WTC11 (cell line): Measurements from ENCODE around the gene BRME1. TPM values are rescaled to one million over a fixed set of nuclear protein-coding genes. Genes with fewer than 3 reads are reported as not detected.

Source experiments
- ATAC-seq: fragments of 200-7000 bp; cut with Tn5 transposase; 2 replicates; pipeline ENCODE4 v1.10.0; 2021; ENCODE audit warnings: mild to moderate bottlenecking, moderate library complexity
- CTCF ChIA-PET: fragments of 300-600 bp; sonication (Branson Sonifier 250); formaldehyde crosslinking; loops from one replicate; lab custom pipeline; 2021; ENCODE audit warnings: antibody characterized with exemption; lab: Charles Lee
- POLR2A ChIA-PET: fragments of 350-600 bp; sonication (Branson Sonifier 250); formaldehyde crosslinking; loops from one replicate; lab custom pipeline; 2021; ENCODE audit warnings: antibody characterized with exemption; lab: Charles Lee
- DNase-seq: peaks from one replicate; pipeline ENCODE4 v3.0.0; 2021; ENCODE audit warnings: low spot score
- H3K27ac Mint-ChIP-seq: 2 replicates; pipeline ENCODE4 v1.8.0; 2021; ENCODE audit warnings: mixed read lengths
- H3K27me3 Mint-ChIP-seq: 2 replicates; pipeline ENCODE4 v1.8.0; 2021; ENCODE audit warnings: low read depth, mild to moderate bottlenecking, moderate library complexity, mixed read lengths
- H3K36me3 Mint-ChIP-seq: 2 replicates; pipeline ENCODE4 v1.8.0; 2021; ENCODE audit warnings: mixed read lengths
- H3K4me1 Mint-ChIP-seq: 2 replicates; pipeline ENCODE4 v1.8.0; 2022; ENCODE audit warnings: mixed read lengths
- H3K4me3 Mint-ChIP-seq: 2 replicates; pipeline ENCODE4 v1.8.0; 2021; ENCODE audit warnings: mild to moderate bottlenecking, moderate library complexity, mixed read lengths
- H3K9me3 Mint-ChIP-seq: 2 replicates; pipeline ENCODE4 v1.8.0; 2021; ENCODE audit warnings: mixed read lengths
- HMGA2 ChIP-seq: fragments of 250-450 bp; sonication (Bioruptor Pico); IDR thresholded peaks from 2 replicates; pipeline ENCODE4 v1.4.0; 2021; ENCODE audit warnings: mild to moderate bottlenecking, moderate library complexity
- NFE2L1 ChIP-seq: sonication (generic); formaldehyde crosslinking; IDR thresholded peaks from 2 replicates; pipeline ENCODE4 v1.8.1; 2023; ENCODE audit warnings: missing genetic modification reagents
- NR1H2 ChIP-seq: sonication (generic); formaldehyde crosslinking; IDR thresholded peaks from 2 replicates; pipeline ENCODE4 v1.9.0; 2021; ENCODE audit warnings: mild to moderate bottlenecking, moderate library complexity, missing genetic modification reagents
- RELA ChIP-seq: sonication (generic); formaldehyde crosslinking; IDR thresholded peaks from 2 replicates; pipeline ENCODE4 v1.8.1; 2022; ENCODE audit warnings: missing genetic modification reagents, mild to moderate bottlenecking, borderline replicate concordance
- SMAD3 ChIP-seq: sonication (generic); formaldehyde crosslinking; IDR thresholded peaks from 2 replicates; pipeline ENCODE4 v1.8.0; 2022; ENCODE audit warnings: missing genetic modification reagents, mild to moderate bottlenecking, borderline replicate concordance
- ZNF232 ChIP-seq: sonication (generic); formaldehyde crosslinking; IDR thresholded peaks from 2 replicates; pipeline ENCODE4 v1.8.0; 2022; ENCODE audit warnings: mild to moderate bottlenecking, missing genetic modification reagents
- ZNF396 ChIP-seq: fragments of 250-450 bp; sonication (Bioruptor Pico); IDR thresholded peaks from 2 replicates; pipeline ENCODE4 v1.8.0; 2021; ENCODE audit warnings: mild to moderate bottlenecking, moderate library complexity, borderline replicate concordance
- ZNF423 ChIP-seq: fragments of 250-450 bp; sonication (Bioruptor Pico); IDR thresholded peaks from 2 replicates; pipeline ENCODE4 v2.1.2; 2022; ENCODE audit warnings: mild to moderate bottlenecking, moderate library complexity
- total RNA-seq: library from RNA; stranded (reverse); gene quantifications from 3 replicates; pipeline ENCODE4 v1.2.3, GENCODE V29; 2021
- TF ChIP-seq, protein P1 (sequence below): sonication (generic); formaldehyde crosslinking; conservative IDR thresholded peaks from 2 replicates; pipeline ENCODE4 v1.8.1; 2023; ENCODE audit warnings: mild to moderate bottlenecking, low read depth, missing genetic modification reagents, moderate library complexity
- TF ChIP-seq, protein P2 (sequence below): fragments of 250-450 bp; sonication (Bioruptor Pico); IDR thresholded peaks from 2 replicates; pipeline ENCODE4 v1.9.0; 2021; ENCODE audit warnings: mild to moderate bottlenecking
- TF ChIP-seq, protein P3 (sequence below): sonication (generic); formaldehyde crosslinking; IDR thresholded peaks from 2 replicates; pipeline ENCODE4 v1.8.1; 2023; ENCODE audit warnings: mild to moderate bottlenecking, missing genetic modification reagents
- TF ChIP-seq, protein P4 (sequence below): sonication (generic); formaldehyde crosslinking; IDR thresholded peaks from 2 replicates; pipeline ENCODE4 v1.8.1; 2022; ENCODE audit warnings: missing genetic modification reagents, borderline replicate concordance
- TF ChIP-seq, protein P5 (sequence below): fragments of 250-450 bp; sonication (Bioruptor Pico); IDR thresholded peaks from 2 replicates; pipeline ENCODE4 v2.1.2; 2022; ENCODE audit warnings: mild to moderate bottlenecking, moderate library complexity

The BRME1 gene
- total RNA-seq, 1 experiment from 2014 or later, result 5.0 TPM

DNA sequence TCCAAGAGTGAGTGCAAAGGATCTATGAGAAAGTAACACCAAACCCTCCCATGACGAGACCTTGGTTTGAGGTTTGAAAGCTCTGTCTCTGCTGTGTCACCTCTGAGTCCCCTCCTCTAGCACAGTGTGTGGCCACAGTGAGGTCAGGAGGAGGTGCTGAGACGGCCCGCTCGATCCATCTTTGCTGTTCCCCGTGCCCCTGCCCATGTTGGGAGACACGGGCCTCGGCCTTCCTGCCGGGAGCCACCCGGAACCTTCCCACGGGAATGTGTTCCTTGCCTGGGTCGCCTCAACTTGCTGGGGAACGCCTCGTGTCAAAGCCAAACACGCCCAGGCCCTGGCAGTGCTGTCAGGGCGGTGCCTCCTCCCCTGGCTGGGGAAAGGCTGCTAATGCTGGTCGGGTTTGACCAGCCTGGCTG is 18.9 kb downstream of the BRME1 start:
- DNase-seq (no peak), ATAC-seq (no peak)
- Mint-ChIP-seq H3K9me3 (no peaks in the 10 kb centered on the region), H3K27ac (no peak overlapping the region), H3K4me1 (peaks cover 9% of the 10 kb centered on the region), H3K36me3 (no peaks in the 10 kb centered on the region), H3K27me3 (no peaks in the 10 kb centered on the region)
- CTCF ChIA-PET, result interaction anchor here (0.5 to 2.6 kb wide), 9 partner anchors 12 to 786 kb away, joined by 3 to 12 read pairs (median 4); partner anchors contain the start of genes DCAF15, IL27RA and MISP3
- TF ChIP-seq ZNF423 (CRISPR knock-in tag), result no peak
- no peak for TF ChIP-seq ZNF232
- TF ChIP-seq, protein P1, sequence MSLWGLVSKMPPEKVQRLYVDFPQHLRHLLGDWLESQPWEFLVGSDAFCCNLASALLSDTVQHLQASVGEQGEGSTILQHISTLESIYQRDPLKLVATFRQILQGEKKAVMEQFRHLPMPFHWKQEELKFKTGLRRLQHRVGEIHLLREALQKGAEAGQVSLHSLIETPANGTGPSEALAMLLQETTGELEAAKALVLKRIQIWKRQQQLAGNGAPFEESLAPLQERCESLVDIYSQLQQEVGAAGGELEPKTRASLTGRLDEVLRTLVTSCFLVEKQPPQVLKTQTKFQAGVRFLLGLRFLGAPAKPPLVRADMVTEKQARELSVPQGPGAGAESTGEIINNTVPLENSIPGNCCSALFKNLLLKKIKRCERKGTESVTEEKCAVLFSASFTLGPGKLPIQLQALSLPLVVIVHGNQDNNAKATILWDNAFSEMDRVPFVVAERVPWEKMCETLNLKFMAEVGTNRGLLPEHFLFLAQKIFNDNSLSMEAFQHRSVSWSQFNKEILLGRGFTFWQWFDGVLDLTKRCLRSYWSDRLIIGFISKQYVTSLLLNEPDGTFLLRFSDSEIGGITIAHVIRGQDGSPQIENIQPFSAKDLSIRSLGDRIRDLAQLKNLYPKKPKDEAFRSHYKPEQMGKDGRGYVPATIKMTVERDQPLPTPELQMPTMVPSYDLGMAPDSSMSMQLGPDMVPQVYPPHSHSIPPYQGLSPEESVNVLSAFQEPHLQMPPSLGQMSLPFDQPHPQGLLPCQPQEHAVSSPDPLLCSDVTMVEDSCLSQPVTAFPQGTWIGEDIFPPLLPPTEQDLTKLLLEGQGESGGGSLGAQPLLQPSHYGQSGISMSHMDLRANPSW (CRISPR knock-in tag), result no peak
- no peak for TF ChIP-seq ZNF396 (CRISPR knock-in tag)
- TF ChIP-seq, protein P2, sequence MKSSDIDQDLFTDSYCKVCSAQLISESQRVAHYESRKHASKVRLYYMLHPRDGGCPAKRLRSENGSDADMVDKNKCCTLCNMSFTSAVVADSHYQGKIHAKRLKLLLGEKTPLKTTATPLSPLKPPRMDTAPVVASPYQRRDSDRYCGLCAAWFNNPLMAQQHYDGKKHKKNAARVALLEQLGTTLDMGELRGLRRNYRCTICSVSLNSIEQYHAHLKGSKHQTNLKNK (CRISPR knock-in tag), result no peak
- no peak for TF ChIP-seq HMGA2 (CRISPR knock-in tag)
- no peak for TF ChIP-seq NR1H2
- TF ChIP-seq, all 79 proteins: peak for 0
- no peak overlapping the region for H3K4me3 Mint-ChIP-seq
- POLR2A ChIA-PET, result no interaction called here

DNA sequence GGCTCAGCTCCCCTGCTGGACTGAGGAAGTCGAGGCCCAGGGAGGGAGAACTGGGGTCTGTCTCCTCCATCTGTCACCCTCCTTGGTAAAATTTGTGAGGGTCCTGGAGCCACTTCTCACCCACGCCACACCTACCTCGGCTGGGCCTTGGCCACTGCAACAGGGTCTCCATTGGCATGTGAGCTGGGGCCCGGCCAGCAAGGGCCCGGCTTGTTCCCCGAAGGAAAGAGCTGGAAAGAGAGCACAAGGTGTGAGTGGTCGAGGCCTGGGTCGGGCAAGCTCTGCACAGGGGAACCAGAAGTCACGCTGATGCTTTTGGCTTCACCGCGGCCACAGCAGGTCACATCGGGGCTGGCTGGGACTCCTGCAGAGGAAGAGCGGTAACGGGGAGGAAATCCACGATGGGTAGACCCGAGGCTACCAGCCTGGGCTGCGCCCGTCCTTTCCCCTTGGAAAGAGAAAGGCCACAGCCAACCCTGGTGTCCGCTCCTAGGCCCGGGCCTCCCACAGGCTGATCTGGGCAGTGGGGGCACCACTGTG is 20.0 kb downstream of the BRME1 start:
- ATAC-seq (no peak), DNase-seq (no peak)
- Mint-ChIP-seq H3K27me3 (no peaks in the 10 kb centered on the region; the same call in 1 of the 2 replicates), H3K27ac (no peak overlapping the region), H3K9me3 (no peaks in the 10 kb centered on the region), H3K4me1 (peaks cover 20% of the 10 kb centered on the region), H3K4me3 (no peak overlapping the region), H3K36me3 (no peaks in the 10 kb centered on the region)
- POLR2A ChIA-PET, result interaction anchor here (0.6 kb wide), 2 partner anchors 116 to 251 kb away, joined by 3 to 8 read pairs; no protein-coding TSS in a partner anchor
- CTCF ChIA-PET, result interaction anchor here (0.7 to 2.6 kb wide), 8 partner anchors 17 to 186 kb away, joined by 3 to 12 read pairs (median 4); partner anchors contain the start of genes DCAF15, IL27RA and MISP3
- TF ChIP-seq NFE2L1 (CRISPR knock-in tag) (no peak), ZNF396 (CRISPR knock-in tag) (no peak), SMAD3 (CRISPR knock-in tag) (no peak), RELA (no peak)
- TF ChIP-seq, protein P3, sequence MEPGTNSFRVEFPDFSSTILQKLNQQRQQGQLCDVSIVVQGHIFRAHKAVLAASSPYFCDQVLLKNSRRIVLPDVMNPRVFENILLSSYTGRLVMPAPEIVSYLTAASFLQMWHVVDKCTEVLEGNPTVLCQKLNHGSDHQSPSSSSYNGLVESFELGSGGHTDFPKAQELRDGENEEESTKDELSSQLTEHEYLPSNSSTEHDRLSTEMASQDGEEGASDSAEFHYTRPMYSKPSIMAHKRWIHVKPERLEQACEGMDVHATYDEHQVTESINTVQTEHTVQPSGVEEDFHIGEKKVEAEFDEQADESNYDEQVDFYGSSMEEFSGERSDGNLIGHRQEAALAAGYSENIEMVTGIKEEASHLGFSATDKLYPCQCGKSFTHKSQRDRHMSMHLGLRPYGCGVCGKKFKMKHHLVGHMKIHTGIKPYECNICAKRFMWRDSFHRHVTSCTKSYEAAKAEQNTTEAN (CRISPR knock-in tag), result no peak
- TF ChIP-seq, protein P4, sequence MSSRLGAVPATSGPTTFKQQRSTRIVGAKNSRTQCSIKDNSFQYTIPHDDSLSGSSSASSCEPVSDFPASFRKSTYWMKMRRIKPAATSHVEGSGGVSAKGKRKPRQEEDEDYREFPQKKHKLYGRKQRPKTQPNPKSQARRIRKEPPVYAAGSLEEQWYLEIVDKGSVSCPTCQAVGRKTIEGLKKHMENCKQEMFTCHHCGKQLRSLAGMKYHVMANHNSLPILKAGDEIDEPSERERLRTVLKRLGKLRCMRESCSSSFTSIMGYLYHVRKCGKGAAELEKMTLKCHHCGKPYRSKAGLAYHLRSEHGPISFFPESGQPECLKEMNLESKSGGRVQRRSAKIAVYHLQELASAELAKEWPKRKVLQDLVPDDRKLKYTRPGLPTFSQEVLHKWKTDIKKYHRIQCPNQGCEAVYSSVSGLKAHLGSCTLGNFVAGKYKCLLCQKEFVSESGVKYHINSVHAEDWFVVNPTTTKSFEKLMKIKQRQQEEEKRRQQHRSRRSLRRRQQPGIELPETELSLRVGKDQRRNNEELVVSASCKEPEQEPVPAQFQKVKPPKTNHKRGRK (CRISPR knock-in tag), result no peak
- TF ChIP-seq, protein P5, sequence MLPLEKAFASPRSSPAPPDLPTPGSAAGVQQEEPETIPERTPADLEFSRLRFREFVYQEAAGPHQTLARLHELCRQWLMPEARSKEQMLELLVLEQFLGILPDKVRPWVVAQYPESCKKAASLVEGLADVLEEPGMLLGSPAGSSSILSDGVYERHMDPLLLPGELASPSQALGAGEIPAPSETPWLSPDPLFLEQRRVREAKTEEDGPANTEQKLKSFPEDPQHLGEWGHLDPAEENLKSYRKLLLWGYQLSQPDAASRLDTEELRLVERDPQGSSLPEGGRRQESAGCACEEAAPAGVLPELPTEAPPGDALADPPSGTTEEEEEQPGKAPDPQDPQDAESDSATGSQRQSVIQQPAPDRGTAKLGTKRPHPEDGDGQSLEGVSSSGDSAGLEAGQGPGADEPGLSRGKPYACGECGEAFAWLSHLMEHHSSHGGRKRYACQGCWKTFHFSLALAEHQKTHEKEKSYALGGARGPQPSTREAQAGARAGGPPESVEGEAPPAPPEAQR (CRISPR knock-in tag), result no peak
